T47D (cell line): ENCODE results near the gene CEP295NL.

Source experiments
- DNase-seq, 2 experiments: peaks; one replicate each; pipeline versions ENCODE4 v3.0.0 to v3.0.0-alpha.2; 2011 to 2012; ENCODE audit warnings: low read depth in 1 of 2, low spot score in 1 of 2
- JUND ChIP-seq: IDR thresholded peaks from 2 replicates; pipeline ENCODE4 v1.6.1; 2012; ENCODE audit warnings: low read depth
- in situ Hi-C: cut with HindIII; loops from 2 replicates; pipeline ENCODE4 v1.10.0; 2016; ENCODE audit warnings: low sequenced_read_pairs, low pct_unique_long_range_greater_than_20kb

CEP295NL gene

DNA sequence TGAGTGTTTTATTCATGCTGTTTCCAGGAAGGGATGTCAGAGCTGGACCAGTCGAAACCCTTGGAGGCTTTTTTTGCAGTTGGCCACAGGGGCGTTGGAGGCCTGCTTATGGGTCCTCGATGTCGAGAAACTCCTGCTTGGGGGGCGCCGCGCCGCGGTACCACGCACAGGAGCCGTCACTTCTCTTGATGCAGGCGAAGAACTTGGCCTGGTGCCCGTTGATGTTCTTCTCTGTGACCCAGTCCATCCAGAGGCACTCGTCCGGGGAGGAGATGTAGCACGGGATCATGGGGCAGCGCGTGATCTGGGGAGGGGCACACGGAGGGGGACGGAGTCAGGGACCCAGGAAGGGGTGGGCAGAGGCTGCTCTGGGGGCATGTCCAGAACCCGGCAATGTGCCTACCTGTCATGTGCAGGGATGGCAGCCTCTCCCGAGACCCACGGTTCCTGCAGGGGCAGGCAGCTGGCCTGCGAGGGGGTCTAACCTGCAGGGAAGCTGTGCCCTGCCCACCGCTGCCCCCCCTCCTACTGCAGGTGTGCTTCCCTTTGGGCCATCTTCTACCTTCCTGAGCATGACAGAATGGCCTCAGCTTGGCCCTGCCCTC, 47.3 kb downstream of the CEP295NL start:
- DNase-seq, result no peak
- no peak for TF ChIP-seq JUND
- in situ Hi-C loops, result no loop called here

DNA sequence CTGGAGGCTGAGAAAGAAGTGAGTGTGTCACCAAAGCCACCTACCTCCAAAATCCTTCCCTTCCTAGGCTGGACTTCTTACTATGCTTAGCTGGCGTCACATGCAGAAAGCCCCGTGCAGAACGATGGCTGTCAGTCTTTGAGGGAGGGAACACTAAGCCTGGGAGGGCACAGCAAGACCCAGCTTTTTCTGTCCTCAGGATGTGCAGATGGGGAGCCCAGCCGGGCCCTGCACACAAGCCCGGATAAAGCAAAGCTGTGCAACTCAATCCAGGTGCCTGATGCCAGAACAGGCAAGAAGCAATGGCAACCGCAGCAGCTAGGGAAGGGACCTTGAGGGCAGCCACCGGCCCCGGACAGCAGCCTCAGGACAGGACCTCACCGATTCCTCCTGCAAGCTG, 48.5 kb downstream of the CEP295NL start:
- TF ChIP-seq JUND, result no peak
- no peak for DNase-seq
- in situ Hi-C loops, result no loop called here

DNA sequence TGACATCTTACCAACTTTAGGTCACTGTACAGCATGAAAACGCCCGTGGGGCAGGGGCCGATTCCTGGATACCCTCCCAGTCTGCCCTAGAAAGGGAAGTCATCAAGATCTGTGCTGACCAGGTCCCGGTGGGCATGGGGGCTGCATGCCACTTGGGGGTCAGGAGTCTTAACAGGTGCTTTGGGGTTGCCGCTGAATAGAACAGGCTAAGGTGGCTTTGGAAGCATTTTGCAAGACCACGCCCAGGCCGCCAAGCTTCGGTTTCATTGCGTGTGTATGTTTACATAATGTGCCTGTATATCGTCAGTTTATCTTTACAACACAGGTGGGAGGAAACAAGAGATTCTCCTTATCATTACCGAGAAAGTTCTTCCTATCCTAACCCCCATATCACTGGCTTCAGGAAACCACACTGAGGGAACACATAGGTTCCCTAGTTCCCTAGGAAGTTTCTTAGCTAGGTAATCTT, 49.0 kb downstream of the CEP295NL start:
- no peak for DNase-seq
- in situ Hi-C loops, result no loop called here
- no peak for TF ChIP-seq JUND

DNA sequence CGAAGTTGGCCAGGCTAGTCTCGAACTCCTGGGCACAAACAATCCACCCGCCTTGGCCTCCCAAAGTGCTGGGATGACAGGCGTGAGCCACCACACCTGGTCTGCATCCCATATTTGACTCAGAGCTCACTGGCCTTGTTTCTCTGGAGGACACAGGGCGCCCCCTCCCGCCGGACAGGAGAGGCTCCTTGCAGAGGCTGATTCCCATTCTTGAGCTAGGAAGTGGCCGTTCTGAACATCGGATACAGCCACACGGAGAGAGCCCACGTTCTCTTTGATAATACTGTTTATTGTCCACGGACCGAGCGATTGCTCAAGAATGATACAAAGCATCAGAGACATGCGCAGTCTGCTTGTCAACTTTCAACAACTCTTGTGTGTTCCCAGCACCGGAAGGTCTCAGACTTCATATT, 50.3 kb downstream of the CEP295NL start:
- no peak for TF ChIP-seq JUND
- in situ Hi-C loops, result no loop called here
- DNase-seq, result peak in 1 of 2 experiments; percentile 56

DNA sequence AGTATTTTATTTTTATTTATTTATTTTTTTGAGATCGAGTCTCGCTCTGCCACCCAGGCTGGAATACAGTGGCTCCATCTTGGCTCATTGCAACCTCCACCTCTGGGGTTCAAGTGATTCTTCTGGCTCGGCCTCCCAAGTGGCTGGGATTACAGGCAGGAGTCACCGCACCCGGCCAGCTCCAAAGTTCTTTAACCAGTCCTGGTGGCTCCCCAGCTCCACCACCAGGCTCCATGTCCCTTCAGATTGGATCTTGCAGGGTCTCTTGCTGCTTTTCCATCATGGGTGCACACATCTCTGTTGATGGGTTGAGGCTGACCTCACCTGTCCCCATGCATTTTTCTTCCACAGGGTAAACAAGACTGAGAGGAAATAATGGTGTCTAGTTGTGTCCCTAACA, 54.0 kb downstream of the CEP295NL start:
- DNase-seq, result no peak
- no peak for TF ChIP-seq JUND
- in situ Hi-C loops, result no loop called here

DNA sequence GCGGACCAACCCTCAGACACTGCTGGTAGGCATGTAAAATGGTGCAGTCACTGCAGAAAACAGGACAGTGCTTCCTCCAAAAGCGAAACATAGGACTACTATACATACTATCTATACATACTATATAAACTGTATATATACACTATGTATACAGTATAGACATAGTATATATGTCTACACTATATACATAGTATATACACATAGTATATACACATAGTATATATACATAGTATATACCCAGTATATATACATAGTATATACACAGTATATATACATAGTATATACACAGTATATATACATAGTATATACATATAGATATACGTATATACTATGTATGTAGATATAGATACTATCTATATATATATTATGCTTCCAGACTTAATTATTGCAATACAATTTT, 55.9 kb downstream of the CEP295NL start:
- no peak for TF ChIP-seq JUND
- no peak for DNase-seq
- in situ Hi-C loops, result no loop called here

DNA sequence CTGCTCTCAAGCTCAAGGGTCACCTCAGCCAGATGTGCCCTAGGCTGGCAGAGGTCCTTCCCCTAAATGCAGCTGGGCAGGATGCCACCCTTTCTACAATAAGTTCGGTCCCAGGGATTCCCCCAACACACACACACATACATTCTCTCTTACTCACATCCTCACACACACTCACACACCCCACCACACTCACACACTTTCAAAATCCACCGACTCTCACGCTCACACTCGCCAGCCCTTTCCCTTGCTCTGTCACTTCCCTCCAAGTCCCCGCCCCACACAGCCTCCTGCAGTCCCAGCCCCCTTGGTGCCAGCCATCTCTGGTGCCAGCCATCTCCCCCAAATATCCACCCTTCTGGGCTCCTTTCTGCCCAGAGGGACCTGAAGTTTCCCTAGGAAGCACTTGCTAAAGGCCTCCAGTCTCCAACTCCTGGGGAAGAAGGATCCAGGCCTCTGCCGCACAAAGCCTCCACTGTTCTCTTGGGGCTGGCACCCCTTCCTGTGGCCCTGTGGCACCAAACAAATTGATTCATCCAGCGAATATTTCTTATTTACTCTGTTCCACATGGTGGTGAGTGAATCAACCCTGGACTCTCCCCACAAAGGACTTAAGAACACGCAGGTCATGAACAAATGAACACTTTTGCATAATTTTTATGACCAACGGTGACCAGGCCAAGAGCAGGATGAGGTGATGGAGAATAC, 58.5 kb downstream of the CEP295NL start:
- TF ChIP-seq JUND, result no peak
- DNase-seq, result no peak
- in situ Hi-C loops, result no loop called here

DNA sequence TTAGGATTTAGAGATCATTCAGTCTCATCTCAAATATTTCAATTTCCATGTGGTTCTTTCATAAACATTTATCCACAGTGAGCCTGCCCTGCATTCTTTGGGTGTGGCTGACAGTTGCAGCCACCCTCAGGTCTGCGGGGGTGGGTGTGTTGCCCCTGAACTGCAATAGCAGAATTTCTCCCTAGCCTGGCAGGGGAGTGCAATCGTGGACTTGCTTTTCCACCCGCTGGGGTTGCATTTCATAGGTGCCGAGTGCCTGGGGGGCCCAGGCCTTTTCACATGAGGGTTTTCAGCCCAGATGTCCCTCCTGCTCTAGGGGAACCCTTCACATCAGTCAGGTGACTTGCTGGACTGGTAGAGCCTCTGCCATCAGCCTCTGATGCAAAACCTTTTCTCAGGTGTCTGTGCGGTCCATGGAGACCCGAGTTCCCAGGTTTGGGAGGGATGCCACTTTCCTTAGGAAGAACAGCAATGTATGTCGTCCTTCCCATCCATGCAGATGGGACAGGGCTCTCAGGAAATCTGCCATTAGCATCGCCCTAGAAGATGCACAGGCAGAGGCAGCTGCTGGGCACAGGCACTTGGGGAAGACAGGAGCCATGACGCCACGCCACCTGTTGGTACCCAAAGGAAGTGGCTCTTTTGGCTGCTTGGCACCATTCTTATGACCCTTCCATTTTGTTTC, 60.0 kb downstream of the CEP295NL start:
- peak in 1 of 2 experiments; percentile 70 for DNase-seq
- in situ Hi-C loops, result no loop called here
- TF ChIP-seq JUND, result no peak

DNA sequence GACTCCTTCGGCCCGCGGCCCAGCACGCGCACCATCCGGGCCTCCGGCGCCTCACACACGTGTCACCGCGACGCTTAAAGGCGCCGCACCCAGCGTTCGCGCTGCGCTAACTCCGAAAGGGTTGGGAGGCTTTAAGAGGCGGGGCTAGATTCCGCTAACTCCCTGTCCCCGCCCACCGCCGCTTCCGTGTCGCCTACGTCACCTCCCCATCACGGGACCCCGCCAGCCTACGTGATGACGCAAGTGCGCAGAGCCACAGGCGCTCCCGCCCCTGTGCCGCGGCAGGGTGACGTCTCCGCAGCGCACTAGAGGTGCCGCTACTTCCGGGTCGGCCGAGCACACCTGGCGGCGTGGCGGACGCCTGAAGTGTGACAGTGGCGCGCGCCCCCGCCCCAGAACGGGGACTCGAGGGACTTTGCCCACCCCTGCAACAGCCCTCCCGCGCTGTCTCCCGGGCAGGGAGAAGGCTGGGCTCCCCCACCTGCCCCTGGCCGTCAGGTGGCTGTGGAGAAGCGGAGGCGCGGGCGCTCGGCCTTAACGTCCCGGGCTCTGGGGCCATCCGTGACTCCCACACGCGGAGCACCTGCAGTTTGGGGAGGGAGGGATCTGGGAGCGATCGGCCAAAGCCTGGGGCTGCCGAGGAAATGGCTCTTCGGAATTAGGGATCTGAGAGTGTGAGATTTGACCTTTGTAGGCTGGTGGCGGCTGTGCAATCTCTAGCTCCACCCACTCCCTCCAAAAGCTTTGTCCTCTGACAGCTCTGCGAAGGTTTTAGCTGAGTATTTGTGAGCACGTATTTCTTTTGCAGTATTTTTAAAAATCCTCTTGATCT, 62.0 kb downstream of the CEP295NL start, which contains the start of gene USP36:
Gene USP36, minus strand, starts transcription at position 35 of the 832 bp plus-strand sequence. CDS start 4,451 bp downstream, outside the sequence.
- peak; percentile 99 to 100 for DNase-seq
- in situ Hi-C loops, result no loop called here
- no peak; the same call in 1 of the 2 replicates for TF ChIP-seq JUND
